NT2/D1 (cell line): ENCODE results near the gene TSSK2.

ENCODE experiments used
- SUZ12 ChIP-seq: IDR thresholded peaks from 2 replicates; pipeline ENCODE4 v1.6.1; 2011; ENCODE audit not compliant: insufficient read length, insufficient read depth; ENCODE audit errors: extremely low read depth
- YY1 ChIP-seq: IDR thresholded peaks from 2 replicates; pipeline ENCODE4 v1.6.1; 2011; ENCODE audit not compliant: insufficient read length, insufficient read depth
- ZNF274 ChIP-seq: IDR thresholded peaks from 2 replicates; pipeline ENCODE4 v1.6.1; 2011; ENCODE audit warnings: mild to moderate bottlenecking, low read depth, low read length

DNA sequence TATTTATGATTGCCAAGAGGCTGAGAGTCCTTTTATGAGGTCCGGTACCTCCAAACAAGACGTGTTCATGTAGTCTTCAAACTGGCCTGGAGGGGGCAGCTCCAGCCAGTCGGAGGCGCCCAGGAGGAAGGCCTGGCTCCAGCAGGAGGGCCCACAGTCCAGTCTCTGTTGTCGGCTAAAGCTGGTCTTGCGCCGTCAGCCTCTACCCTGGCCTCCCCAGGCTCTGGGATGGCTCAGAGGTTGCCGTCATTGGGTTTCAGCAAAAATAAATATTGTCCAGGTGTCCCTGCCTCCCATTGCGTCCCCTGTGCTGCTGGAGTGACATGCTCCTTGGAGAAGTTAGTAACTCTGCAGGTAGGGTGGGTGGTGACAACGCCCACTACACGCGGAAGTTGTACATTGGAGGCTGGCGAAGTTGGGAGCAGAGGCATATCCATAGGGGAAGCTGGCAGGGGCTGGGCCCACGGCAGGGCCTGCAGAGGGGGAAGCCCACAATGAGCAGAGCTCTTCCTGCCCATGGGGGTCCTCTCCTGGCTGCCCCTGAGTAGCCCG lies 48.5 kb downstream of the TSSK2 start:
- TF ChIP-seq YY1 (no peak), ZNF274 (no peak), SUZ12 (no peak)
